GM18907 (cell line): ENCODE measurements around the gene PLCD1.

Experiments
- ATAC-seq: cut with Tn5 transposase; IDR thresholded peaks from one replicate; pipeline ENCODE4 v1.9.1; 2021; ENCODE audit warnings: mild to moderate bottlenecking, moderate library complexity; ENCODE audit not compliant: unreplicated experiment

The PLCD1 gene

DNA sequence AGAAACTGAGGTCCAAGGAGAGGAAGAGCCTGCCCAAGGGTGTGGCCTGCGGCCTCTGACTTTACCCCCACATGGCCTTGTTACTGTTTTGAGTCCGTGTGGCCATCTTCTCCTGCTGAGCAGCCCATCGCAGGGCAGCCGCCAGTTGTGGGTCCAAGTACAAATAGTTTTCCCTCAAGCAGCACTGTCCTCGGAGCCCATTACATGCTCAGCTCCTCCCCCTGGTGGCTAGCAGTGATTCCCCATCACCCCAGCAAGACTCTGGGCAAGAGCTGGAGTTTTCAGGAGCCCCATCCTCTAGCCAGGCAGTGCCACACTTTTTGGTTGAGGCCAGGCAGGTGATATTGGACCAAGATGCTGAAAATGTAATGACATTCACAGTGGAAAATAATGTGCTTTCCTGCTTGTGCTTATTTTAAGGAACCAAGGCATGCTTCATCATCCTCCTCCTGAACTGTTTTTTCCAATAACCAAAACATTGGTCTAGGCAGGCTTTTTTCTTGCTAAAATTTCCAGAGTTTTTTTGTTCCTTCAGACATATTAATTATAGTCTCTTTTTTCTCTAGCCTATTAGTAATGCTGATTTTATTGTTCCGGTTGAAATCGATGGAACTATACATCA lies 62.1 kb downstream of the PLCD1 start:
- ATAC-seq, result peak; percentile 72

DNA sequence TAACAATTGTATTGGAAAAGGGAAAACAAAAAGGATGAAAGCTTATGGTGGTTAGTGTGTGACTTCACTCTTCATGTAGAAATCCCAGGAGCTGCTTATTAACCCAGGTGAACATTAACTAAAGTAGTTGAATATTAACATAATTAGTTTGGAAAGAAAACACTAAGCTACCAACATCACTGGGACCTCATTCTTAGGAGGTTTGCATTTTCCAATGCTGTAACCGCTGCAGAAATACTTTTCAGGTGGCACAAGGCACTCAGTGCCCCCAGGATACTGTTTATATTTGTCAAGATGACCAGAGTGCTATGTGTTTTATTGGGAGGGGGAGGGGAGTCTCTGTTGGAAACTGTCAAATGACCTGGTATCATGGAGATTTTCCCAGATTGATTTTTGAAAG lies 64.7 kb downstream of the PLCD1 start:
- ATAC-seq, result no peak

DNA sequence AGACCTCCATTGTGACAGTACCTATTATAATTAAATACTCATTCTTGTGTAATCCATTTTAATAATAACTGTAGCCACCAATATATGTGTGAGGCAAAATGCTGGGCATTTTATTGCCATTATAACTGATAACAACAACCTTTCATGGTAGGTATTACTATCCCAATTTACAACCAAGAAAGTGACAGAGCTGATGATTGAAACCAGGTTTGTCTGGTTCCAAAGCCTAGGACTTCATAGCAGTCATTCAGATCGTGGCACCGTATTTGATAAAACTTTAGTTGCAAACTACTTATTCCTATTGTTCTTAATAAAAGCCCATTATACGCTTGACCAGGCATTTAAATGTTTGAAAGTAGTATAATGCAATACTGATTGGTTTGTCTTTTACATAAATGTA lies 65.3 kb downstream of the PLCD1 start:
- ATAC-seq, result no peak

DNA sequence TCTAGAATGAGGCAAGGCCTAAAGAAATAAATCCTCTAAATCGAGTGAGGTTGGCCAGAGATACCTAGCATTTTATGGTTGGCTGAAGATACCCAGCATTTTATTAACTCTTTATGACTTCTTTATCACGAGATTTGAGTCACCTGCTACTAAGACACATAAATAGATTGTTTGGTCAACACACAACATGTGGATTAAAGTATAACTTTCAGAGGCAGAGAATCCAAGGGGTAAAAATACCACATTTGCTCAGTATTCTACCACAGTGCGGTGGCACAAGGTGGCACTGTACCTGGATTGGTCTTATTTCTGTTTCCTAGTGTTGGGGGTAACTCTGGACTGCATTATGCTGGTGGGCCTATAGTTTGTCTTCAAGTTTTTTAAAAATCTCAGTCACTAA lies 65.8 kb downstream of the PLCD1 start:
- no peak for ATAC-seq

DNA sequence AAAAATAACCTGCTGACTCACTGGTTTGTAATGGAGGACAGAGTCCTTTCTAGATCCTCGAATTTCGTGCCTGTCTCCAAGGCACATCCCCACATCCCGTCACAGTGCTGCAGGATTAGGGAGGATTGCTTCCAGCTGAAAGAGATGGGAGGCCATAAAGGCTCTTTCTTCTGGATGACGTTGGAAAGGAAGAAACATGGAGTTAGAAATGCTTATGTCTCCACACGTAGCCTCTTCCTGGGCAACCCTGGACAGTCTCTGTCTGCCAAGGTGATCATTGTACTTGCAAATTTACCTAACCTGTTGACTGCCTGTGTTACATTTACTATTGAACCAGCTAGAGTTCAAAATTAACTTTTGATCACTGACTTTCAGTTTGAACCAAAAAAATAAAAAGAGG lies 66.4 kb downstream of the PLCD1 start:
- ATAC-seq, result no peak

DNA sequence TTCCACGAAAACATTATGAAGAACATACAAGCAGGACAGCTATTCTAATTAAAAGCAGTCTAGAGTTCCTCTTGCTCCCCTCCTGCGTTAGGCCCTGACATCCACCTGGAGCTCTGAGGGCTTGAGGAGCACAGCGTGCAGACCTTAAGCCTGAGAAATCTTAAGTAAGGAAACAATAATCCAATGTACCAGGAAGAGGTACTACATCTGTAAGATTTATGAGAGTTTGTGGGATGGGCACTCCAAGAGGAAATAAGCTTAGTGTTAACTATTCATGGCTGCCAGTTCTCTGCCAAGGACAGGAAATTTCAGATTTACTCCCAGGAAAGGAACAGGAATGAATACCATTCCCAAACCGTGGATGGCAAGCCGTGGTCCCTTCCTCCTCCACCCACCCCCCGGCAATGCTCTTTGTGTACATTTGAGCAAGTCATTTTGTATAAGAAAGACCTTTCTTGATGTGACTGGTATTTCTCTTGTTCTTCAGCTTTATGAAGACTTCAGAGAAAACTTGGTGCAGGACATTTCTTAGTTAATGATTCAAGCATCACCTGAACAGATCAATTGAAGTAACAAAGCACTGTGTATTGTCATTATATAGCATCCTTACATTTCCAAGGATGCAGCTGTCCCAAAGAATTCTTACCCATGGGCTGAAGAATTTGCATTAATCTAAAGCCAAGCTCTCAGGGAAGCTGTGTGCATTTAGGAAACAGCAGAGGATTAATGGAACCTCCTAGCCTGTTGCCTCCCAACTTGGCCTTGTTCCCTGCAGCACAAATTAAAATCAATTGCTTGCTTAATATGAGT lies 67.6 kb downstream of the PLCD1 start:
- ATAC-seq, result no peak

DNA sequence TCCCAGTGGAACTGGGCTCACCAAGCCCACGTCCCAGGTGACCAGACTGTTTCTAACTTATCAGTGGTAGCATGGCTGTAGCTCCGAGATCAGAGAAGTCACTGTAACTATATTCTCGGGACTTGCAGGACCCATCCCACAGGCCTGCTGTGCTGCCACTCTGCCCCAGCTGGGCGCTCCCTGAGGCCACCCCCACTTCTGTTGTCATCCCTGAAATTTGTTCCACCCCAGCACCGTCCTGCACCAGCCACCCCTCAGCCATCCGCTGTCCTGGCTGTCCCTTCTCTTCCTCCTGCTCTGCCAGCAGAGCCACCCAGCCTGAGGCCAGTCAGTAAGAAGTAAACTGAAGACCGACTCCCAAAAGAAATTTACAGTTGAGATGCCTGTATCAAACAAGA lies 71.9 kb downstream of the PLCD1 start:
- no peak for ATAC-seq
